Stimulated activated CD8-positive, alpha-beta memory T cell treated with anti-CD3 and anti-CD28 coated beads, Interleukin-4, amount 100 ng/mL, for 48 hours (primary cell): ENCODE measurements around the gene TET2.
"Not testable (repeated sequence)": the region's sequence is repeated elsewhere in the genome, so short reads cannot be mapped to it uniquely, and the experiment has no call there.

ENCODE experiments used
- DNase-seq: peaks from one replicate; pipeline ENCODE4 v3.0.0-alpha.2; 2020

TET2 gene

GRCh38 chr4:105240037-105240436 is 93.4 kb downstream of the TET2 start:
- DNase-seq: no peak

GRCh38 chr4:105241451-105241850 is 94.8 kb downstream of the TET2 start:
- no peak for DNase-seq

- no peak for DNase-seq
Observed at GRCh38 chr4:105243446-105243845, 96.8 kb downstream of the TET2 start.

- DNase-seq: no peak
Observed at GRCh38 chr4:105246712-105247111, 100.0 kb downstream of the TET2 start.

- no peak for DNase-seq
Observed at GRCh38 chr4:105248613-105249012, 101.9 kb downstream of the TET2 start.

GRCh38 chr4:105257817-105258495 is 111.3 kb downstream of the TET2 start:
- no peak for DNase-seq

GRCh38 chr4:105265689-105266088 is 119.0 kb downstream of the TET2 start:
- no peak for DNase-seq

GRCh38 chr4:105267280-105267679 is 120.6 kb downstream of the TET2 start:
- no peak for DNase-seq

- DNase-seq: no peak
Observed at GRCh38 chr4:105272002-105272401, 125.3 kb downstream of the TET2 start.

GRCh38 chr4:105273230-105273629 is 126.6 kb downstream of the TET2 start:
- no peak for DNase-seq

- no peak for DNase-seq
Observed at GRCh38 chr4:105274090-105274489, 127.4 kb downstream of the TET2 start.

GRCh38 chr4:105274504-105274903 is 127.8 kb downstream of the TET2 start:
- DNase-seq: no peak

GRCh38 chr4:105276361-105277104 is 129.9 kb downstream of the TET2 start:
- no peak for DNase-seq

- no peak for DNase-seq
Observed at GRCh38 chr4:105277702-105278101, 131.0 kb downstream of the TET2 start.

GRCh38 chr4:105279314-105279713 is 132.6 kb downstream of the TET2 start:
- DNase-seq: no peak

- no peak for DNase-seq
Observed at GRCh38 chr4:105280338-105281123, 133.9 kb downstream of the TET2 start.

GRCh38 chr4:105281124-105281415 is 134.4 kb downstream of the TET2 start:
- DNase-seq: no peak

GRCh38 chr4:105282489-105282888 is 135.8 kb downstream of the TET2 start:
- no peak for DNase-seq

- DNase-seq: no peak
Observed at GRCh38 chr4:105283501-105283900, 136.8 kb downstream of the TET2 start.

- no peak for DNase-seq
Observed at GRCh38 chr4:105288121-105288520, 141.4 kb downstream of the TET2 start.

GRCh38 chr4:105291925-105292324 is 145.2 kb downstream of the TET2 start:
- no peak for DNase-seq

- no peak for DNase-seq
Observed at GRCh38 chr4:105293360-105293759, 146.7 kb downstream of the TET2 start.

- DNase-seq: no peak
Observed at GRCh38 chr4:105296672-105297071, 150.0 kb downstream of the TET2 start.

GRCh38 chr4:105299027-105299426 is 152.4 kb downstream of the TET2 start:
- not testable (repeated sequence) for DNase-seq
